Chondrocyte (in vitro differentiated cells): Measurements from ENCODE around the gene XRCC5. TPM values are rescaled to one million over a fixed set of nuclear protein-coding genes. Genes with fewer than 3 reads are reported as not detected.
A peak's percentile ranks its signal among the peaks of the same experiment; 100 is the strongest.

ENCODE experiments used
- DNase-seq: peaks from one replicate; pipeline ENCODE4 v3.0.0; 2021; ENCODE audit warnings: mixed read lengths, low spot score
- H3K27ac Mint-ChIP-seq: one replicate; pipeline ENCODE4 v1.8.0; 2021; ENCODE audit warnings: mild to moderate bottlenecking, moderate library complexity, mixed read lengths; ENCODE audit not compliant: unreplicated experiment
- H3K27me3 Mint-ChIP-seq: 2 replicates; pipeline ENCODE4 v1.8.0; 2021; ENCODE audit warnings: low read depth, mixed read lengths
- H3K36me3 Mint-ChIP-seq: 2 replicates; pipeline ENCODE4 v1.8.0; 2021; ENCODE audit warnings: low read depth, mixed read lengths
- H3K4me1 Mint-ChIP-seq: 2 replicates; pipeline ENCODE4 v1.8.0; 2021; ENCODE audit warnings: low read depth, mild to moderate bottlenecking, mixed read lengths
- H3K4me3 Mint-ChIP-seq: one replicate; pipeline ENCODE4 v1.8.0; 2021; ENCODE audit warnings: mild to moderate bottlenecking, moderate library complexity, mixed read lengths; ENCODE audit not compliant: unreplicated experiment
- H3K9me3 Mint-ChIP-seq: 2 replicates; pipeline ENCODE4 v1.8.0; 2021; ENCODE audit warnings: low read depth, mixed read lengths
- total RNA-seq: library from RNA; stranded (reverse); gene quantifications from 3 replicates; pipeline ENCODE4 v1.2.1, GENCODE V29; 2021
- TF ChIP-seq, protein P1 (sequence below): fragments of 200-600 bp; sonication (generic); IDR thresholded peaks from 2 replicates; pipeline ENCODE4 v1.5.0; 2021; ENCODE audit warnings: antibody characterized with exemption, mild to moderate bottlenecking, moderate library complexity

Gene XRCC5
- total RNA-seq, 1 donor from 2014 or later, result 154 TPM

DNA sequence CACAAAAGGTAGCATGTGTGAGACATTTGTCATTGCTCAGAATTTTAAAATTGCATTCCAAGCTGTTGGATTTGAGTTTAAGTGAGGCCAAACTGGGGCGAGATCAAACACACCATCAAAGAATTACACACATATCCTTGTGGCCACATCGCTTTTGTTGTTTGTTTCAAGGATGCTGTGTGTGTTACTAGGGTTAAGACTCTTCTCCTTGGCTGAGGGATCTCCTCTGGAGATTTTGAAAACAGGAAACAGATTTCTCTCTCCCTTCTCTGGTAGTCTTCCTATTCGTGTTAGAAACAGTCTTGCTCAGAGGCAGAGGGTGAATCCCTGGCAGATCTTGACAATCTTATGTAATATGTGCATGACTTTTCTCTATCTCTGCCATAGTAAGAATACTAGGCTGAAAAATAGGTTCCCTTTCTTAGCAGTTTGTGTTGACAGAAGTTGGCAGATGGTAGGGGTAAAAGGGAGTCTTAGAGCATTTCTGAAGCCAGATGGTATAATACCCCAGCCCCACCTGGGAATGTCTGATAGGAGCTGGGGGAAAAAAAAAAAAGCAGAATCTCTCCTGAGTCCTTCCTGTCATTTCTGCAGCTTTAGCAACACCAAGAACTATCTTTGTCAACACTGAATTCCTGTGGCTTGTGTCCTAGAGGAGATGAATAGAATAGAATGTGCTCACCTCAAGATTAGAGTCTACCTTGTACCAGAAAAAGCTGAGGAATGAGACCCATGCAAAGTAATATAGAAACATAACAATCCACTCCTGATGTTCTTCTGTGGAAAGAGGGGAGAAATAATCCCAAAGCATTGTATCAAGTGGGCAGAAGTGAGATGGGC, 101.8 kb downstream of the XRCC5 start:
- TF ChIP-seq, protein P1, sequence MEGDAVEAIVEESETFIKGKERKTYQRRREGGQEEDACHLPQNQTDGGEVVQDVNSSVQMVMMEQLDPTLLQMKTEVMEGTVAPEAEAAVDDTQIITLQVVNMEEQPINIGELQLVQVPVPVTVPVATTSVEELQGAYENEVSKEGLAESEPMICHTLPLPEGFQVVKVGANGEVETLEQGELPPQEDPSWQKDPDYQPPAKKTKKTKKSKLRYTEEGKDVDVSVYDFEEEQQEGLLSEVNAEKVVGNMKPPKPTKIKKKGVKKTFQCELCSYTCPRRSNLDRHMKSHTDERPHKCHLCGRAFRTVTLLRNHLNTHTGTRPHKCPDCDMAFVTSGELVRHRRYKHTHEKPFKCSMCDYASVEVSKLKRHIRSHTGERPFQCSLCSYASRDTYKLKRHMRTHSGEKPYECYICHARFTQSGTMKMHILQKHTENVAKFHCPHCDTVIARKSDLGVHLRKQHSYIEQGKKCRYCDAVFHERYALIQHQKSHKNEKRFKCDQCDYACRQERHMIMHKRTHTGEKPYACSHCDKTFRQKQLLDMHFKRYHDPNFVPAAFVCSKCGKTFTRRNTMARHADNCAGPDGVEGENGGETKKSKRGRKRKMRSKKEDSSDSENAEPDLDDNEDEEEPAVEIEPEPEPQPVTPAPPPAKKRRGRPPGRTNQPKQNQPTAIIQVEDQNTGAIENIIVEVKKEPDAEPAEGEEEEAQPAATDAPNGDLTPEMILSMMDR, result no peak
- Mint-ChIP-seq H3K36me3 (peaks cover 29% of the 10 kb centered on the region), H3K27ac (peak overlapping the region; percentile 9), H3K4me1 (peaks cover 18% of the 10 kb centered on the region), H3K9me3 (no peaks in the 10 kb centered on the region), H3K4me3 (no peak overlapping the region), H3K27me3 (no peaks in the 10 kb centered on the region)
- DNase-seq, result no peak

DNA sequence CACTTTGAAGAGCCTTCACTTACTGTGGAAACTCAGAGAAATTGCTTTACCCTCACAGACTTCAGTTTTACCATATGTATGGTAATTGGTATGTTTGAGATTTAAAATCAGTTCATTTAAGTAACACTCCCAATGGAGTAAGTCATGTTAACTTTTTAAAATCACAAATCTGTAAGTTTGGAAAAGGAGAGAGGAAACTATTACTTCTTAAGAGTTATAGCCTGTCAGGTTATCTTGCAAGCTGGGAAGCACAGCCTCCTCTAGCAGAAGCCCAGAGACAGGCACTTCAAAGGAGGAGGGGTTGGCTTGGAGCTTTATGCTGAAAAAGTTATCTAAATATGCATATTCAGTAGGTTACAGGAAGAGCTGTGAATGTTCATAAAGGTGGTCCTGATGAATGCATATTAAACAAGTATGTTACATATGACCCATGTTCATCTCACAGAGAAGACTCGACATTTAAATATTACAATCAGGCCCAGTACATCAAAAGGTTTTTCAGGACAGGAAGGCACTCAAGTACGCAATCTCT, 102.5 kb downstream of the XRCC5 start:
- Mint-ChIP-seq H3K27ac (no peak overlapping the region), H3K27me3 (no peaks in the 10 kb centered on the region), H3K4me3 (no peak overlapping the region), H3K36me3 (peaks cover 22% of the 10 kb centered on the region), H3K9me3 (no peaks in the 10 kb centered on the region), H3K4me1 (peaks cover 21% of the 10 kb centered on the region)
- no peak for DNase-seq
- TF ChIP-seq, protein P1, result no peak

DNA sequence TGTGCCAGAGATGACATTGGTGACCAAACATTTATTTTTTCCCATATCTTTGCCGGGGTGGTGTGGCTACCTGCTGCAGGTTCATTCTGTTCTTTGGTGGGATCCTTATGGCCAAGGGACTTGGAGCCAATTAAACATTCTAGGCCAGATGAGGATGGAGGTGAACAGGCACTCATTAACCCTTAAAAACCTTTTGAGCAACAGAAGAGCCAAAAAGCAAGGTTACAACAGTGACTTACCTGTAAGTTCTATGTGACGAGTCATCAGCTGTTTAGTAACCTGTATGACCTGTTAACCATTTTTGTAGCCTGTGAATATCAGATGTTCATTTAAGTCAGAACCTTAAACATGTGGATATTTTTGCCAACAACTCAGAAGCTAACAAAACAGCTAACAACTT, 105.6 kb downstream of the XRCC5 start:
- Mint-ChIP-seq H3K4me1 (peaks cover 35% of the 10 kb centered on the region), H3K36me3 (peaks cover 12% of the 10 kb centered on the region), H3K27ac (no peak overlapping the region), H3K27me3 (no peaks in the 10 kb centered on the region), H3K4me3 (no peak overlapping the region), H3K9me3 (no peaks in the 10 kb centered on the region)
- TF ChIP-seq, protein P1, result no peak
- no peak for DNase-seq

DNA sequence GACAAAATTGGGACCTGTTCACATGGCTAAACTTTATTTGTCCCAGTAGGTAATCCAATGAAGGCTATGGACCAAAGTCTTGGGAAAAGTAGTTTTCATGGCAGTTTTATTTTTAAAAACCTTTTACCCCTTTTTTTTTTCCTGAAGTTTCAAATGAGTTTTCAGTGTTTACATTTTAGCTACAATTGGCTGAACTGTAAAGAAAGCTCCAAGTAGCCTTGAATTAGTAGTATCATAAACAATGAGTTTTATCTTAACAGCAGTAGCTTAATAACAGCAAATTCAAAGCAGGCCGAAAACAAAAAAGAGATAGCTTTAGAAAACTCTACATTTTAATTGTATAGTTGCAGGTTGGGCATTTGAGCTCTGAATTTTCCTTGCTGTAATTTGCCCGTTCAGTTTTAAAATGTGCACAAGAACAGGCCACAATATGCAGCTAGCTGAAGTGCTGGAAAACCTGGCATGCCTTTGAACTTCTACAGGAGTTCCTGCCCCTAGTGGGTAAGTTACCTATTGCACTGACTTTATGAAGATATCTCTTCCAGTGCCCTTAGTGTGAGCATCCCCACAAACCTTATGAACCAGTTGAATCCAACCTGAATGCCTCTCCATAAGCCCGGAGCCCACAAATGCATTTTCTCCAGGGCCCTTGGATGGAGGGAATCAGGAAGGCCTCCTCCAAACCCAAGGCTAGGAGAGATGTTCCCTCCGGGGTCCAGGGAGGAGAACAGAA, 106.7 kb downstream of the XRCC5 start:
- TF ChIP-seq, protein P1, result peak; percentile 53
- Mint-ChIP-seq H3K36me3 (peaks cover 11% of the 10 kb centered on the region), H3K9me3 (no peaks in the 10 kb centered on the region), H3K4me3 (no peak overlapping the region), H3K27me3 (no peaks in the 10 kb centered on the region), H3K27ac (no peak overlapping the region), H3K4me1 (peaks cover 24% of the 10 kb centered on the region)
- no peak for DNase-seq
